SK-N-SH (cell line): ENCODE data around the gene ZNF784.

Experiments
- EP300 ChIP-seq, 2 experiments: IDR thresholded peaks; 2 replicates each; pipeline versions ENCODE4 v1.4.0 to v1.6.1; 2012; ENCODE audit warnings: borderline replicate concordance in 1 of 2, low read depth in 1 of 2, low read length in 1 of 2
- FOXM1 ChIP-seq: IDR thresholded peaks from 2 replicates; pipeline ENCODE4 v1.4.0; 2012; ENCODE audit warnings: low read depth, mild to moderate bottlenecking
- POLR2AphosphoS5 ChIP-seq: IDR thresholded peaks from 2 replicates; pipeline ENCODE4 v1.6.1; 2012; ENCODE audit warnings: low read depth, low read length
- RAD21 ChIP-seq: IDR thresholded peaks from 2 replicates; pipeline ENCODE4 v1.6.1; 2012; ENCODE audit warnings: mild to moderate bottlenecking, low read length
- TAF1 ChIP-seq: IDR thresholded peaks from 2 replicates; pipeline ENCODE4 v1.6.1; 2012; ENCODE audit warnings: low read depth, mild to moderate bottlenecking, low read length, moderate library complexity, borderline replicate concordance
- TEAD4 ChIP-seq: IDR thresholded peaks from 2 replicates; pipeline ENCODE4 v1.4.0; 2012; ENCODE audit warnings: mild to moderate bottlenecking, borderline replicate concordance; ENCODE audit not compliant: insufficient read depth
- TF ChIP-seq, protein P1 (sequence below): fragments of 200-600 bp; sonication (generic); IDR thresholded peaks from 2 replicates; pipeline ENCODE4 v1.6.1; 2017; ENCODE audit warnings: antibody characterized with exemption, mild to moderate bottlenecking, moderate library complexity
- TF ChIP-seq, protein P2 (sequence below): IDR thresholded peaks from 2 replicates; pipeline ENCODE4 v1.6.1; 2012; ENCODE audit warnings: mild to moderate bottlenecking, low read depth, low read length, moderate library complexity
- TF ChIP-seq, protein P3 (sequence below): IDR thresholded peaks from 2 replicates; pipeline ENCODE4 v1.4.0; 2012; ENCODE audit warnings: low read depth, borderline replicate concordance

DNA sequence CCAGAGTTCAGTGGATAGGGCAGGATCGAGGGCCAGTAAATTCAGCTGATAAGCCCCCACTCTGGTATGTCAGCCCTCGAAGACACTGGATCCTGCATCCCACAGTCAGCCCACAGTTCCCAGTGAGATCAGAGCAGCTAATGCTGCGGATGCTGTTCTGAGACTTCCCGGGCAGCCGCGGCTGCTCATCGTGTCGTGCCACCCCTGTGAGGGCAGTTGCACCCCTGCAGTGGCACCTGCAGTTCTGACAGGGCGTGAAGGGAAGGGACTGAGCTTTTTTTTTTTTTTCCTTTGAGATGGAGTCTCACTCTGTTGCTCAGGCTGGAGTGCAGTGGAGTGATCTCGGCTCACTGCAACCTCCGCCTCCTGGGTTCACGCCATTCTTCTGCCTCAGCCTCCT lies 43.1 kb upstream of the ZNF784 start:
- TF ChIP-seq, protein P1, sequence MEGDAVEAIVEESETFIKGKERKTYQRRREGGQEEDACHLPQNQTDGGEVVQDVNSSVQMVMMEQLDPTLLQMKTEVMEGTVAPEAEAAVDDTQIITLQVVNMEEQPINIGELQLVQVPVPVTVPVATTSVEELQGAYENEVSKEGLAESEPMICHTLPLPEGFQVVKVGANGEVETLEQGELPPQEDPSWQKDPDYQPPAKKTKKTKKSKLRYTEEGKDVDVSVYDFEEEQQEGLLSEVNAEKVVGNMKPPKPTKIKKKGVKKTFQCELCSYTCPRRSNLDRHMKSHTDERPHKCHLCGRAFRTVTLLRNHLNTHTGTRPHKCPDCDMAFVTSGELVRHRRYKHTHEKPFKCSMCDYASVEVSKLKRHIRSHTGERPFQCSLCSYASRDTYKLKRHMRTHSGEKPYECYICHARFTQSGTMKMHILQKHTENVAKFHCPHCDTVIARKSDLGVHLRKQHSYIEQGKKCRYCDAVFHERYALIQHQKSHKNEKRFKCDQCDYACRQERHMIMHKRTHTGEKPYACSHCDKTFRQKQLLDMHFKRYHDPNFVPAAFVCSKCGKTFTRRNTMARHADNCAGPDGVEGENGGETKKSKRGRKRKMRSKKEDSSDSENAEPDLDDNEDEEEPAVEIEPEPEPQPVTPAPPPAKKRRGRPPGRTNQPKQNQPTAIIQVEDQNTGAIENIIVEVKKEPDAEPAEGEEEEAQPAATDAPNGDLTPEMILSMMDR: no peak
- TF ChIP-seq TEAD4: no peak
- TF ChIP-seq, protein P2, sequence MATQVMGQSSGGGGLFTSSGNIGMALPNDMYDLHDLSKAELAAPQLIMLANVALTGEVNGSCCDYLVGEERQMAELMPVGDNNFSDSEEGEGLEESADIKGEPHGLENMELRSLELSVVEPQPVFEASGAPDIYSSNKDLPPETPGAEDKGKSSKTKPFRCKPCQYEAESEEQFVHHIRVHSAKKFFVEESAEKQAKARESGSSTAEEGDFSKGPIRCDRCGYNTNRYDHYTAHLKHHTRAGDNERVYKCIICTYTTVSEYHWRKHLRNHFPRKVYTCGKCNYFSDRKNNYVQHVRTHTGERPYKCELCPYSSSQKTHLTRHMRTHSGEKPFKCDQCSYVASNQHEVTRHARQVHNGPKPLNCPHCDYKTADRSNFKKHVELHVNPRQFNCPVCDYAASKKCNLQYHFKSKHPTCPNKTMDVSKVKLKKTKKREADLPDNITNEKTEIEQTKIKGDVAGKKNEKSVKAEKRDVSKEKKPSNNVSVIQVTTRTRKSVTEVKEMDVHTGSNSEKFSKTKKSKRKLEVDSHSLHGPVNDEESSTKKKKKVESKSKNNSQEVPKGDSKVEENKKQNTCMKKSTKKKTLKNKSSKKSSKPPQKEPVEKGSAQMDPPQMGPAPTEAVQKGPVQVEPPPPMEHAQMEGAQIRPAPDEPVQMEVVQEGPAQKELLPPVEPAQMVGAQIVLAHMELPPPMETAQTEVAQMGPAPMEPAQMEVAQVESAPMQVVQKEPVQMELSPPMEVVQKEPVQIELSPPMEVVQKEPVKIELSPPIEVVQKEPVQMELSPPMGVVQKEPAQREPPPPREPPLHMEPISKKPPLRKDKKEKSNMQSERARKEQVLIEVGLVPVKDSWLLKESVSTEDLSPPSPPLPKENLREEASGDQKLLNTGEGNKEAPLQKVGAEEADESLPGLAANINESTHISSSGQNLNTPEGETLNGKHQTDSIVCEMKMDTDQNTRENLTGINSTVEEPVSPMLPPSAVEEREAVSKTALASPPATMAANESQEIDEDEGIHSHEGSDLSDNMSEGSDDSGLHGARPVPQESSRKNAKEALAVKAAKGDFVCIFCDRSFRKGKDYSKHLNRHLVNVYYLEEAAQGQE: no peak
- TF ChIP-seq FOXM1: no peak
- TF ChIP-seq, protein P3, sequence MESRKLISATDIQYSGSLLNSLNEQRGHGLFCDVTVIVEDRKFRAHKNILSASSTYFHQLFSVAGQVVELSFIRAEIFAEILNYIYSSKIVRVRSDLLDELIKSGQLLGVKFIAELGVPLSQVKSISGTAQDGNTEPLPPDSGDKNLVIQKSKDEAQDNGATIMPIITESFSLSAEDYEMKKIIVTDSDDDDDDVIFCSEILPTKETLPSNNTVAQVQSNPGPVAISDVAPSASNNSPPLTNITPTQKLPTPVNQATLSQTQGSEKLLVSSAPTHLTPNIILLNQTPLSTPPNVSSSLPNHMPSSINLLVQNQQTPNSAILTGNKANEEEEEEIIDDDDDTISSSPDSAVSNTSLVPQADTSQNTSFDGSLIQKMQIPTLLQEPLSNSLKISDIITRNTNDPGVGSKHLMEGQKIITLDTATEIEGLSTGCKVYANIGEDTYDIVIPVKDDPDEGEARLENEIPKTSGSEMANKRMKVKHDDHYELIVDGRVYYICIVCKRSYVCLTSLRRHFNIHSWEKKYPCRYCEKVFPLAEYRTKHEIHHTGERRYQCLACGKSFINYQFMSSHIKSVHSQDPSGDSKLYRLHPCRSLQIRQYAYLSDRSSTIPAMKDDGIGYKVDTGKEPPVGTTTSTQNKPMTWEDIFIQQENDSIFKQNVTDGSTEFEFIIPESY: no peak
- no peak for TF ChIP-seq TAF1
- no peak for TF ChIP-seq POLR2AphosphoS5
- TF ChIP-seq EP300 (IDR thresholded peaks at IDR 0.05; ENCODE audit: borderline replicate concordance in 1 of 2, low read depth in 1 of 2, low read length in 1 of 2): no peak
- TF ChIP-seq RAD21: no peak
